NCI-H2227 (cell line): Measurements from ENCODE around the gene PRICKLE4.
"Not testable (repeated sequence)": the region's sequence is repeated elsewhere in the genome, so short reads cannot be mapped to it uniquely, and the experiment has no call there.

Source experiments
- DNase-seq: peaks from one replicate; lab custom pipeline; 2025; ENCODE audit not compliant: unreplicated experiment; lab: John Stamatoyannopoulos, UW

PRICKLE4 gene

GRCh38 chr6:41791305-41791704, 10.7 kb downstream of the PRICKLE4 start:
- no peak for DNase-seq

- DNase-seq: no peak
Observed at GRCh38 chr6:41791984-41792383, 11.4 kb downstream of the PRICKLE4 start.

- DNase-seq: no peak
Observed at GRCh38 chr6:41796474-41796873, 15.9 kb downstream of the PRICKLE4 start.

- no peak for DNase-seq
Observed at GRCh38 chr6:41798901-41799558, 18.4 kb downstream of the PRICKLE4 start.

- no peak for DNase-seq
Observed at GRCh38 chr6:41799559-41799911, 19.0 kb downstream of the PRICKLE4 start.

GRCh38 chr6:41801380-41801779, 20.8 kb downstream of the PRICKLE4 start:
- DNase-seq: peak; percentile 0

GRCh38 chr6:41805830-41806774, 25.5 kb downstream of the PRICKLE4 start:
- DNase-seq: no peak

GRCh38 chr6:41811095-41811494, 30.5 kb downstream of the PRICKLE4 start:
- DNase-seq: no peak

- DNase-seq: not testable (repeated sequence)
Observed at GRCh38 chr6:41811946-41812345, 31.4 kb downstream of the PRICKLE4 start.

GRCh38 chr6:41813469-41813868, 32.9 kb downstream of the PRICKLE4 start:
- no peak for DNase-seq

- DNase-seq: no peak
Observed at GRCh38 chr6:41813956-41814355, 33.4 kb downstream of the PRICKLE4 start.

GRCh38 chr6:41814629-41815028, 34.0 kb downstream of the PRICKLE4 start:
- DNase-seq: no peak

GRCh38 chr6:41815587-41815986, 35.0 kb downstream of the PRICKLE4 start:
- DNase-seq: peak; percentile 1

- no peak for DNase-seq
Observed at GRCh38 chr6:41818271-41819054, 37.9 kb downstream of the PRICKLE4 start.

GRCh38 chr6:41821266-41821665, 40.7 kb downstream of the PRICKLE4 start:
- DNase-seq: no peak

GRCh38 chr6:41822021-41822420, 41.4 kb downstream of the PRICKLE4 start:
- no peak for DNase-seq

- DNase-seq: no peak
Observed at GRCh38 chr6:41823178-41823577, 42.6 kb downstream of the PRICKLE4 start.

GRCh38 chr6:41824571-41825569, 44.3 kb downstream of the PRICKLE4 start:
- no peak for DNase-seq

GRCh38 chr6:41826343-41827022, 45.9 kb downstream of the PRICKLE4 start:
- DNase-seq: no peak

- DNase-seq: no peak
Observed at GRCh38 chr6:41832263-41832662, 51.7 kb downstream of the PRICKLE4 start.
